CD4-positive, alpha-beta T cell (primary cell): ENCODE results near the gene MAL. TPM values are rescaled to one million over a fixed set of nuclear protein-coding genes. Genes with fewer than 3 reads are reported as not detected.
A peak's percentile ranks its signal among the peaks of the same experiment; 100 is the strongest.

ENCODE experiments used
- ATAC-seq: fragments of 200-7000 bp; cut with Tn5 transposase; one replicate; pipeline ENCODE4 v1.10.0; 2022; ENCODE audit warnings: mild to moderate bottlenecking; ENCODE audit not compliant: poor library complexity
- CTCF ChIA-PET: fragments of 350-600 bp; sonication (Branson Sonifier 250); formaldehyde crosslinking; loops from one replicate; lab custom pipeline; 2021; ENCODE audit warnings: antibody characterized with exemption, inconsistent platforms; lab: Charles Lee
- POLR2A ChIA-PET: fragments of 350-600 bp; sonication (Branson Sonifier 250); formaldehyde crosslinking; loops from one replicate; lab custom pipeline; 2021; ENCODE audit warnings: antibody characterized with exemption, inconsistent platforms; lab: Charles Lee
- DNase-seq, 14 experiments: peaks; one replicate each; pipeline ENCODE4 v3.0.0-alpha.2; 2013 to 2020; ENCODE audit warnings: mixed read lengths in 2 of 14
- H3K27ac ChIP-seq, 2 donors: one replicate each; pipeline versions ENCODE4 v1.5.1 to v1.7.0; 2013; ENCODE audit warnings: low read length in 2 of 2, low read depth in 1 of 2, mild to moderate bottlenecking in 1 of 2
- H3K27me3 ChIP-seq, 2 experiments: 1 replicate in 1 of 2; 2 replicates in 1 of 2; pipeline versions ENCODE4 v1.6.1 to v1.7.0; 2013; ENCODE audit warnings: low read length in 2 of 2, control low read depth in 1 of 2, mild to moderate bottlenecking in 1 of 2, moderate library complexity in 1 of 2; ENCODE audit not compliant: insufficient read depth in 2 of 2, control insufficient read depth in 1 of 2
- H3K36me3 ChIP-seq: one replicate; pipeline ENCODE4 v1.6.1; 2013; ENCODE audit warnings: low read length, control low read depth; ENCODE audit not compliant: insufficient read depth
- H3K4me1 ChIP-seq: one replicate; pipeline ENCODE4 v1.6.1; 2013; ENCODE audit warnings: low read length, control low read depth; ENCODE audit not compliant: insufficient read depth
- H3K4me3 ChIP-seq: one replicate; pipeline ENCODE4 v1.5.1; 2013; ENCODE audit warnings: mild to moderate bottlenecking, low read length, moderate library complexity
- H3K9me3 ChIP-seq, 2 experiments: 1 replicate in 1 of 2; 2 replicates in 1 of 2; pipeline versions ENCODE4 v1.6.1 to v1.7.0; 2013; ENCODE audit warnings: low read length in 2 of 2, mild to moderate bottlenecking in 2 of 2, control low read depth in 1 of 2, moderate library complexity in 1 of 2; ENCODE audit not compliant: control insufficient read depth in 1 of 2, insufficient read depth in 1 of 2
- H3K27ac Mint-ChIP-seq: one replicate; pipeline ENCODE4 v1.8.0; 2020; ENCODE audit warnings: mixed read lengths
- H3K27me3 Mint-ChIP-seq: one replicate; pipeline ENCODE4 v1.8.0; 2021; ENCODE audit warnings: mixed read lengths
- H3K36me3 Mint-ChIP-seq: one replicate; pipeline ENCODE4 v1.8.0; 2021; ENCODE audit warnings: low read depth, mixed read lengths
- H3K4me1 Mint-ChIP-seq: one replicate; pipeline ENCODE4 v1.8.0; 2021; ENCODE audit warnings: low read depth, mixed read lengths
- H3K4me3 Mint-ChIP-seq: one replicate; pipeline ENCODE4 v1.8.0; 2020; ENCODE audit warnings: mild to moderate bottlenecking, mixed read lengths
- H3K9me3 Mint-ChIP-seq: one replicate; pipeline ENCODE4 v1.8.0; 2020; ENCODE audit warnings: mixed read lengths
- CTCF ChIP-seq: fragments of 200-600 bp; IDR thresholded peaks from one replicate; pipeline ENCODE4 v1.8.0; 2022; ENCODE audit warnings: antibody characterized with exemption, mild to moderate bottlenecking
- intact Hi-C, 2 experiments: fragments of 100-400 bp; cut with DNase I in 1 of 2; cut with micrococcal nuclease in 1 of 2; formaldehyde crosslinking; loops; one replicate each; pipeline versions ENCODE4 v1.15.1 to v1.9.0; 2023 to 2025; cut with DNase I, micrococcal nuclease
- polyA plus RNA-seq, 2 donors: library from polyadenylated mRNA; unstranded; fragments of 120-200 nt; gene quantifications; one replicate each; pipeline ENCODE4 v1.2.1, GENCODE V29; 2013
- total RNA-seq, 174 experiments: library from RNA in 2 of 174; stranded (reverse) in 2 of 174; gene quantifications; one replicate each; pipeline ENCODE4 v1.2.3 and lab custom pipeline; 2021 to 2026

The MAL gene
- total RNA-seq: 100 to 1,000 TPM; 101 to 102 TPM
- polyA plus RNA-seq (2013, experiment 1 of 2): 159 TPM
- polyA plus RNA-seq (2013, experiment 2 of 2): 177 TPM
- total RNA-seq (lab: John Stamatoyannopoulos, UW): 2.5 to 441 (median 48.8) reads per million in 172 experiments

- peak within 1 kb of the TSS; percentile 95 for H3K4me3 ChIP-seq
- H3K27me3 Mint-ChIP-seq: no peaks in the 10 kb centered on the region
- H3K9me3 ChIP-seq: no peaks in the 10 kb centered on the region
- no peaks in the 10 kb centered on the region for H3K9me3 Mint-ChIP-seq
- H3K27ac ChIP-seq: peak within 1 kb of the TSS; percentile 50 to 68
- peaks cover 34% of the 10 kb centered on the region for H3K36me3 Mint-ChIP-seq
- H3K4me1 ChIP-seq: peaks cover 68% of the 10 kb centered on the region
- intact Hi-C loops: no loop called here
- no peak for TF ChIP-seq CTCF
- peaks cover 5% of the 10 kb centered on the region for H3K36me3 ChIP-seq
- peaks cover 78% of the 10 kb centered on the region for H3K4me1 Mint-ChIP-seq
- H3K27ac Mint-ChIP-seq: peak within 1 kb of the TSS; percentile 77
- H3K27me3 ChIP-seq: no peaks in the 10 kb centered on the region
- ATAC-seq (peak; percentile 51), DNase-seq (peak; percentile 40 to 81 (median 70))
- ChIA-PET POLR2A (interaction anchor here (0.6 to 8.4 kb wide), 17 partner anchors 9 to 140 kb away, joined by 3 to 749 read pairs (median 21); partner anchors contain the start of genes MRPS5, ZNF2 and ZNF514), CTCF (interaction anchor here (0.7 to 5.7 kb wide), 3 partner anchors 46 to 90 kb away, joined by 3 to 223 read pairs (median 85); no protein-coding TSS in a partner anchor)
- H3K4me3 Mint-ChIP-seq: peak within 1 kb of the TSS; percentile 99
Measured at GRCh38 chr2:95025406-95026319, at the start of gene MAL. Gene MAL, plus strand, starts transcription at chr2:95025708. Its CDS starts 85 bp downstream, at chr2:95025793.

- DNase-seq: no peak
- H3K36me3 Mint-ChIP-seq: no peaks in the 10 kb centered on the region
- H3K27ac ChIP-seq: no peak overlapping the region
- peaks cover 44% of the 10 kb centered on the region for H3K27me3 Mint-ChIP-seq
- no peaks in the 10 kb centered on the region for H3K9me3 Mint-ChIP-seq
- H3K27me3 ChIP-seq: peaks cover 0 to 7% of the 10 kb centered on the region in 2 experiments
- H3K4me1 ChIP-seq: no peaks in the 10 kb centered on the region
- peaks cover 0 to 9% of the 10 kb centered on the region in 2 experiments for H3K9me3 ChIP-seq
- H3K36me3 ChIP-seq: no peaks in the 10 kb centered on the region
- no peak overlapping the region for H3K27ac Mint-ChIP-seq
- ATAC-seq: no peak
- intact Hi-C loops: no loop called here
- H3K4me3 ChIP-seq: no peak overlapping the region
- no peaks in the 10 kb centered on the region for H3K4me1 Mint-ChIP-seq
- TF ChIP-seq CTCF: no peak
- H3K4me3 Mint-ChIP-seq: no peak overlapping the region
- ChIA-PET CTCF (no interaction called here), POLR2A (no interaction called here)
Measured at GRCh38 chr2:94977826-94978225, 47.7 kb upstream of the MAL start.

- no peak overlapping the region for H3K4me3 Mint-ChIP-seq
- POLR2A ChIA-PET: no interaction called here
Measured at GRCh38 chr2:94978917-94979316, 46.6 kb upstream of the MAL start.

More at GRCh38 chr2:94978917-94979316, 46.6 kb upstream of the MAL start:
- Histone ChIP-seq H3K27me3 (peaks cover 0 to 7% of the 10 kb centered on the region in 2 experiments), H3K36me3 (no peaks in the 10 kb centered on the region), H3K9me3 (peaks cover 0 to 9% of the 10 kb centered on the region in 2 experiments), H3K4me3 (no peak overlapping the region), H3K4me1 (no peaks in the 10 kb centered on the region), H3K27ac (no peak overlapping the region)
- H3K4me1 Mint-ChIP-seq: no peaks in the 10 kb centered on the region
- no peaks in the 10 kb centered on the region for H3K9me3 Mint-ChIP-seq
- no peaks in the 10 kb centered on the region for H3K36me3 Mint-ChIP-seq
- DNase-seq (no peak), ATAC-seq (no peak)
- peaks cover 37% of the 10 kb centered on the region for H3K27me3 Mint-ChIP-seq
- CTCF ChIA-PET: no interaction called here
- intact Hi-C loops: no loop called here
- no peak for TF ChIP-seq CTCF
- no peak overlapping the region for H3K27ac Mint-ChIP-seq
